GM12875 (cell line): ENCODE data around the gene KRTAP10-4.
"Not testable (repeated sequence)": the region's sequence is repeated elsewhere in the genome, so short reads cannot be mapped to it uniquely, and the experiment has no call there.

Source experiments
- H3K4me3 ChIP-seq: one replicate; pipeline ENCODE4 v1.5.1; 2011; ENCODE audit warnings: low read depth, low read length, control low read depth
- TF ChIP-seq, protein P1 (sequence below): IDR thresholded peaks from 2 replicates; pipeline ENCODE4 v1.5.1; 2011; ENCODE audit warnings: low read depth, mild to moderate bottlenecking, control low read depth, inconsistent platforms, low read length, moderate library complexity, borderline replicate concordance; ENCODE audit not compliant: insufficient read depth

The KRTAP10-4 gene

DNA sequence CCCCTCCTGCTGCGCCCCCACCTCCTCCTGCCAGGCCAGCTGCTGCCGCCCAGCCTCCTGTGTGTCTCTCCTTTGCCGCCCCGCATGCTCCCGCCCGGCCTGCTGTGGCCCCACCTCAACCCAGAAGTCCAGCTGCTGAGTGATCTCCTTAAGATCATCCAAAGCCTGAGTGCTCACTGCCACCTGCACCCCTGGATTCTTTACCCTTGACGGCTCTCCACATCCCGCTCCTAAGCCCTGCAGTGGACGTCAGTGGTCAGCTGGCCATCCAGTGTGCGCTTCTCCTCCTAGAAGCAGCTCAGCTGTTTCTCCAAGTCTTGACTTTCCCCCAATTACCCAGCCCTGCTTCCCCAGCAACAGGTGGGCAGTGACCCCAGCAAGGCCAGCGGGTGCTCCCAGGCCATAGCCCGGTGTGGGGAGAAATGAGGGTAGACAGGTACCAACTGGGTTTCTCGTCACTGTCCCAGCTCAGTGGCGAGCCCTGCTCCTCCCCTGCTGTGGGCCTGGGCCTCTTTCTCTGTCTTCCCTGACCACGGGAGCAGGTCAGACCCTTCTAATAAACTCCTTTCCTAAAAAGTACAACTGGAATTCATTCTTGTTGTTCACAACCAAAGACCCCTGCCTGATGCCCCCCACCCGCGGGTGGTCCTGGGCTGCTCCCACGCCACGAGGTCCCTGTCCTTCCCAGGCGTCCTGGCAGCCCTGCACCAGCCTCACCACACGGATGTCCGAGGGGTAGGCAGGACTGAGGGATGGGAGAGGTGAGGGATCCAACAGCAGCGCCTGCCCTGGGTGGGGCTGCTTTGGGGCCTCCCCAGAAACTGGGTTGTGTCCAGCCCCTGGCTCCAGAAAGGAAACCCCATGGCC is 28.3 kb downstream of the KRTAP10-4 start:
- no peak overlapping the region for H3K4me3 ChIP-seq
- TF ChIP-seq, protein P1, sequence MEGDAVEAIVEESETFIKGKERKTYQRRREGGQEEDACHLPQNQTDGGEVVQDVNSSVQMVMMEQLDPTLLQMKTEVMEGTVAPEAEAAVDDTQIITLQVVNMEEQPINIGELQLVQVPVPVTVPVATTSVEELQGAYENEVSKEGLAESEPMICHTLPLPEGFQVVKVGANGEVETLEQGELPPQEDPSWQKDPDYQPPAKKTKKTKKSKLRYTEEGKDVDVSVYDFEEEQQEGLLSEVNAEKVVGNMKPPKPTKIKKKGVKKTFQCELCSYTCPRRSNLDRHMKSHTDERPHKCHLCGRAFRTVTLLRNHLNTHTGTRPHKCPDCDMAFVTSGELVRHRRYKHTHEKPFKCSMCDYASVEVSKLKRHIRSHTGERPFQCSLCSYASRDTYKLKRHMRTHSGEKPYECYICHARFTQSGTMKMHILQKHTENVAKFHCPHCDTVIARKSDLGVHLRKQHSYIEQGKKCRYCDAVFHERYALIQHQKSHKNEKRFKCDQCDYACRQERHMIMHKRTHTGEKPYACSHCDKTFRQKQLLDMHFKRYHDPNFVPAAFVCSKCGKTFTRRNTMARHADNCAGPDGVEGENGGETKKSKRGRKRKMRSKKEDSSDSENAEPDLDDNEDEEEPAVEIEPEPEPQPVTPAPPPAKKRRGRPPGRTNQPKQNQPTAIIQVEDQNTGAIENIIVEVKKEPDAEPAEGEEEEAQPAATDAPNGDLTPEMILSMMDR = no peak

DNA sequence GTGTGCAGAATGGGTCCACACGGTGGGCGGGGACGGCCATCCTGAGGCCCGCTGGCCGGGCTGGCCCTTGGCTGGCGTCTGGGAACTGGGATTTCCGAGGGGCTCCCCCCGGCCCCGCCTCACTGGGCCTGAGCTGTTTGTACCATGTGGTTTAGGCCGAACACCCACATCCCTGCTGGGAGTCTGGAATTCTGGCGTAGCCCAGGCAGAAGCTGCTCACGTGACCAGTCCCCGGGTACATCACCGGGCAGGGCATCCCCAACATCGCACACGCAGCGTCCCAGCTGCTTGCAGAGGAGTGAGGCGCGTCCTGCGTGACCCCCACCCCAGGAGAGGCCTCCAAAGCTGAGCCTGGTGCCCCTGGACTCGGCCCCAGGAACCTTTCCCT is 28.9 kb downstream of the KRTAP10-4 start:
- H3K4me3 ChIP-seq = no peak overlapping the region
- TF ChIP-seq, protein P1 = no peak

DNA sequence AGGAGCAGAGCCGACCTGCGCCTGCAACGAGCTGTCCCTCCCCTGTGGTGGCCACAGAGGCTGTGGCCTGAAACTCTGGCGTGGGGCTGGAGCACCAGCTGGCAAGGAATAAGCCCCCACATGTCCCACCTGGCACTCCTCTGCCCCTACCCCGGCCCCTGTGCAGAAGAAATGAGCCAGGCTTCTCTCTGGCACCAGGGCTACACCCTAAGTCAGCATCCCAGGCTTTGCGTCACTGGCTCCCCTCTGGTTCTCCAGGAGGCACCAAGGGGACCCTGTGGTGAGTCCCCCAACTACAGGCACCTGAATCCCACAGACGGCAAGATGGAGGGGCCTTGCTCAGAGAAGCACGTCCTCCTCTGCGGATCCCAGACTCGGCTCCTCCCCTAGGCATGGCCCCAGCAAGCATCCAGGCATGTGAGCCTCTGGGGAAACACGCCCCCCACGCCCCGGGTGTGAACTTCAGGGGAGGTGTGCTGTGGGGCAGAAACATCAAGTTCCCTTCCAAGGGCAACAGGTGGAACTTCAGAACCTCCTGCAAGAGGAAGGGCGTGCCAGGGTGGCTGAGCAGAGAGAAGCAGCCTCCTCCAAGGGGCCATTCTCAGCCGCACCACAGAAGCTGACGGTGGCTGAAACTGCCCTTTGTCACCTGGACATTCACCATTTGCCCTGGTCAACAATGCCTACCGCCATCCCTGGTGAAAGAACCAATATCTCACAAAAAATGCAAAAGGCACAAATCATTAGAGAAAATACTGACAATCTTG is 29.8 kb downstream of the KRTAP10-4 start:
- TF ChIP-seq, protein P1 = no peak

DNA sequence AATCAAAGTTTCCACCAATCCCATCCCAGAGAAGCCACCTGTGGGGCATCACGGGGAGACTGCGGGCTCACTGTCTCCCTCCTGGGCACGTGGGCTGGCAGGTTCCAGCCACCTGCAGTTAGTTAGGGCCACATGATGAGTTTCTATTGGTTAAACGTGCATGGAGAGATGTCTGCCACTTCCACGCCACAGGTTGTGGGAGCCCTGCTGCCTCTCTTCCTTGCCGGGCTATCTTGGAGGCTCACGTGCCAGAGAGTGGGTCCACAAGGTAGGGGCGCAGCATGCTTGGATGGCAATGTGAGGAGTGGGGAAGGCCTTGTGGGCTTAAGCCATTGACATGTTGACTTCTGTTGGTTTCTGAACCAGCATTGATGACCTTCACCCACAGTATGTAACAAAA is 30.4 kb downstream of the KRTAP10-4 start:
- TF ChIP-seq, protein P1 = no peak
- H3K4me3 ChIP-seq = no peak overlapping the region

More for the DNA sequence above, 29.8 kb downstream of the KRTAP10-4 start:
- no peak overlapping the region for H3K4me3 ChIP-seq

DNA sequence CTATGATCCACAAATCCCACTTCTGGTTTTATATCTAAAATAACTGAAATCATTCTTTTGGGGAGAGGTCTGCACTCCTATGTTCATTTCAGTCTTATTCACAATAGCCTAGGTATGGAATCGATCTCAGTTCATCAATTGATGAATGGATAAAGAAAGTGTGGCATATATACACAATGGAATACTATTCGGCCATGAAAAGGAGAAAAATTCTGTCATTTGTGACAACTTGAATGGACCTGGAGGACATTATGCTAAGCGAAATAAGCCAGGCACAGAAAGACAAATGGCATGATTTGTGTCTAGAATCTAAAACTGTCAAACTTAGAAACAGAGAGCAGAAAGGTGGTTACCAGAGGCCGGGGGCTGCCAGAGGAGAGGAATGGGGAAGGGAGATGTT is 33.0 kb downstream of the KRTAP10-4 start:
- TF ChIP-seq, protein P1 = no peak
- no peak overlapping the region for H3K4me3 ChIP-seq

DNA sequence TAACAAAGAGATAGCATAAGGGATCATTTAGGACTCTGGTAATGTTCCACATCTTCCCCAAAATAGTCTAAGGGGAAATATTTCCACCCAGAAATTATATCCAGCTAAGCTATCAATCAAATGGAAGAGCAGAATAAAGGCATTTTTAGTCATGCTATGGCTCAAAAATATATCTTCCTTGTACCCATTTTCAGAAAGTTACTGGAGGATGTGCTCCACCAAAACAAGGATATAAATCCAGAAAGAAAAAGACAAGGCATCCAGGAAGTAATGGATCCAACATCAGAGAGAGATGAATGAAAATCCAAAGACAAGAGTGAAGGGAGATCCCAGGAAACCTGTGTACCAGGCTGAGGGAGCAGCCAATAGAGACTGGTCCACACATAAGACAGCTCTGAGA is 35.7 kb downstream of the KRTAP10-4 start:
- TF ChIP-seq, protein P1 = no peak
- H3K4me3 ChIP-seq = no peak overlapping the region

DNA sequence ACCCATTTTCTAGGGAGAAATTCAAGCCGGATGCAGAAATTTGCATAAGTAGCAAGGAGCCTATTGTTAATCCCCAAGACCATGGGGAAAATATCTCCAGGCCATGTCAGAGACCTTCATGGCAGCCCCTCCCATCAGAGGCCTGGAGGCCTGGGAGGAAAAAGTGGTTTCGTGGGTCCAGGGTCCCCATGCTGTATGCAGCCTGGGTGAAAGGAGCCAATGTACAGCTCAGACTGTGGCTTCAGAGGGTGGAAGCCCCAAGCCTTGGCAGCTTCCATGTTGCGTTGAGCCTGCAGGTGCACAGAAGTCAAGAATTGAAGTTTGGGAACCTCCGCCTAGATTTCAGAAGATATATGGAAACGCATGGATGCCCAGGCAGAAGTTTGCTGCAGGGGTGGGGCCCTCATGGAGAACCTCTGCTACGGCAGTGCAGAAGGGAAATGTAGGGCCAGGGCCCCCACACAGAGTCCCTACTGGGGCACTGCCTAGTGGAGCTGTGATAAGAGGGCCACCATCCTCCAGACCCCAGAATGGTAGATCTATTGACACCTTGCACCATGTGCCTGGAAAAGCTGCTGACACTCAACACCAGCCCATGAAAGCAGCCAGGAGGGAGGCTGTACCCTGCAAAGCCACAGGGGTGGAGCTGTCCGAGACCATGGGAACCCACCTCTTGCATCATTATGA is 36.8 kb downstream of the KRTAP10-4 start:
- H3K4me3 ChIP-seq = not testable (repeated sequence)
